ENCODE measurements around the gene TRIM17. TPM values are rescaled to one million over a fixed set of nuclear protein-coding genes. Genes with fewer than 3 reads are reported as not detected.

The TRIM17 gene
- total and polyA plus RNA-seq, 2 of the 13 experiments (the other 11 are each of a cell fraction or from before 2014, with no cell fraction given) = 0.32 to 0.64 TPM

- peak; percentile 56 for TF ChIP-seq UBTF (CRISPR knock-in tag; IDR thresholded peaks at IDR 0.05)
- no peak for TF ChIP-seq FOXP4 (CRISPR knock-in tag; IDR thresholded peaks at IDR 0.05)
- peak; percentile 8 for TF ChIP-seq HNRNPLL (IDR thresholded peaks at IDR 0.05; ENCODE audit: low read depth, low read length, poor library complexity, severe bottlenecking)
- TF ChIP-seq SNAI1 (CRISPR knock-in tag; IDR thresholded peaks at IDR 0.05; ENCODE audit: borderline replicate concordance) = no peak
- no peak for TF ChIP-seq KAT2B (IDR thresholded peaks at IDR 0.05; ENCODE audit: borderline replicate concordance, low read depth, low read length)
- 0 out of 2 replicates have a peak, but pooled peaks have one; percentile 5 for TF ChIP-seq ELF1 (CRISPR knock-in tag; IDR thresholded peaks at IDR 0.05)
- no peak for TF ChIP-seq ZNF230 (CRISPR knock-in tag; IDR thresholded peaks at IDR 0.05)
- TF ChIP-seq PBX2 (CRISPR knock-in tag; IDR thresholded peaks at IDR 0.05) = no peak
- no peak for TF ChIP-seq ZNF414 (CRISPR knock-in tag; IDR thresholded peaks at IDR 0.05)
- TF ChIP-seq ZNF329 (CRISPR knock-in tag; IDR thresholded peaks at IDR 0.05; ENCODE audit: low read depth) = no peak
- TF ChIP-seq HNF4G (IDR thresholded peaks at IDR 0.05; ENCODE audit: borderline replicate concordance, low read depth, low read length) = peak; percentile 22; the same call in 1 of the 2 replicates
- peak; percentile 55; the same call in 1 of the 2 replicates for TF ChIP-seq HNF4G (CRISPR knock-in tag; IDR thresholded peaks at IDR 0.05; ENCODE audit: borderline replicate concordance, low read depth)
- no peak for TF ChIP-seq PRDM4 (CRISPR knock-in tag; IDR thresholded peaks at IDR 0.05; ENCODE audit: borderline replicate concordance)
- no peak for TF ChIP-seq NR1H2 (CRISPR knock-in tag; IDR thresholded peaks at IDR 0.05; ENCODE audit: borderline replicate concordance, low read depth)
- TF ChIP-seq HES4 (CRISPR knock-in tag; IDR thresholded peaks at IDR 0.05; ENCODE audit: borderline replicate concordance) = peak; percentile 24; the same call in 1 of the 2 replicates
- TF ChIP-seq SMC3 (IDR thresholded peaks at IDR 0.05; ENCODE audit: low read length) = no peak
- no peak for TF ChIP-seq ZNF17 (CRISPR knock-in tag; IDR thresholded peaks at IDR 0.05)
- TF ChIP-seq TEAD3 (CRISPR knock-in tag; optimal IDR thresholded peaks at IDR 0.05; ENCODE audit: borderline replicate concordance) = peak; percentile 36
- no peak for TF ChIP-seq ZNF317 (CRISPR knock-in tag; IDR thresholded peaks at IDR 0.05)
- TF ChIP-seq ZBTB20 (CRISPR knock-in tag; IDR thresholded peaks at IDR 0.05; ENCODE audit: borderline replicate concordance, low read depth) = no peak
These were observed 48.6 kb downstream of the TRIM17 start (continued) for GRCh38 chr1:228367798-228368791.
